ENCODE results near the gene TSPOAP1. TPM values are rescaled to one million over a fixed set of nuclear protein-coding genes. Genes with fewer than 3 reads are reported as not detected.

The TSPOAP1 gene
- total and polyA plus RNA-seq, 2 of the 13 experiments (the other 11 are each of a cell fraction or from before 2014, with no cell fraction given): not detected

DNA sequence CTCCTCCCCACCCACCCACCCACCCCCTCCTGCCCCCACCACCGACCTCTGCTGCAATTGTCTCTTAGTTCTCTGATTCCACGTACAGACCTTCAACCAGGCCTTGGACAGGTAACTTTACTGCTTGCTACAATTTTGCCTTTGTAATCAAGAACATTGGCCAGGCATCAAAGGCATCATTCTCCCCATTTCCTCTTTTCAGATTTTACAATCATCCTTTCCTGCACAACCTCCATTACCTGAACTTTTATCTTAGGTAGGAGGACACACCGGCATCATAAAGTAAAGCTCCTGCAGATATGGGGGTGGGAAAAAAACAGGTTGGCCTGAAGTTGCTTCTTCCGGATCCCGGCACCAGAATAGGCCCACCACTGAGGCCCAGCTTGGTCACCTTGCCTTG lies 49.1 kb upstream of the TSPOAP1 start:
- Histone ChIP-seq H3K4me2 (ENCODE audit: low read depth, low read length) (no peak overlapping the region), H3K9ac (ENCODE audit: insufficient read depth, low read depth, low read length) (no peak overlapping the region), H3K4me3 (replicated peaks in 1 of 3; ENCODE audit: insufficient read depth in 1 of 3, low read depth in 2 of 3, low read length in 3 of 3) (no peak overlapping the region), H3K4me1 (ENCODE audit: insufficient read depth, low read length) (peaks cover 97% of the 10 kb centered on the region), H2AFZ (ENCODE audit: low read length) (no peak overlapping the region), H3K36me3 (replicated peaks in 1 of 2; ENCODE audit: control insufficient read depth in 1 of 2, insufficient read depth in 2 of 2, low read length in 2 of 2) (peaks cover 16 to 32% of the 10 kb centered on the region in 2 experiments), H4K20me1 (ENCODE audit: insufficient read depth, low read length) (no peaks in the 10 kb centered on the region), H3K9me3 (ENCODE audit: low read length) (no peaks in the 10 kb centered on the region), H3K27ac (ENCODE audit: extremely low read length, insufficient read depth, low read length) (peak overlapping the region; percentile 25), H3K27me3 (ENCODE audit: control insufficient read depth in 1 of 2, insufficient read depth in 2 of 2, low read length in 2 of 2) (no peaks in the 10 kb centered on the region), H3K79me2 (ENCODE audit: insufficient read depth, low read length) (peaks cover 96% of the 10 kb centered on the region)
- intact Hi-C loops (cut with micrococcal nuclease; ENCODE audit: unreplicated experiment): no loop called here
- BruUV-seq (replicated peaks): no TSS peak
- TF ChIP-seq, protein P1, sequence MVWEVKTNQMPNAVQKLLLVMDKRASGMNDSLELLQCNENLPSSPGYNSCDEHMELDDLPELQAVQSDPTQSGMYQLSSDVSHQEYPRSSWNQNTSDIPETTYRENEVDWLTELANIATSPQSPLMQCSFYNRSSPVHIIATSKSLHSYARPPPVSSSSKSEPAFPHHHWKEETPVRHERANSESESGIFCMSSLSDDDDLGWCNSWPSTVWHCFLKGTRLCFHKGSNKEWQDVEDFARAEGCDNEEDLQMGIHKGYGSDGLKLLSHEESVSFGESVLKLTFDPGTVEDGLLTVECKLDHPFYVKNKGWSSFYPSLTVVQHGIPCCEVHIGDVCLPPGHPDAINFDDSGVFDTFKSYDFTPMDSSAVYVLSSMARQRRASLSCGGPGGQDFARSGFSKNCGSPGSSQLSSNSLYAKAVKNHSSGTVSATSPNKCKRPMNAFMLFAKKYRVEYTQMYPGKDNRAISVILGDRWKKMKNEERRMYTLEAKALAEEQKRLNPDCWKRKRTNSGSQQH (CRISPR knock-in tag; IDR thresholded peaks at IDR 0.05; ENCODE audit: low read depth): no peak
- TF ChIP-seq TAF1 (CRISPR knock-in tag; IDR thresholded peaks at IDR 0.05) (no peak), SNAPC2 (CRISPR knock-in tag; IDR thresholded peaks at IDR 0.05) (no peak)
- ATAC-seq (no peak), DNase-seq (ENCODE audit: low spot score) (no peak), FAIRE-seq (no peak)
- CTCF ChIA-PET (ENCODE audit: low intra/inter-chr PET ratio, low total read pairs): no interaction called here
- 86% methylated on average over 5 of the region's 5 CpGs for WGBS (ENCODE audit: low lambda C conversion rate)
- POLR2A ChIA-PET: interaction anchor here (0.9 to 9.7 kb wide), 5 partner anchors 10 to 38 kb away, joined by 3 to 458 read pairs (median 10); partner anchors contain the start of genes RNF43 and SUPT4H1
- in situ Hi-C loops (cut with HindIII; ENCODE audit: extremely low pct_ligation_motif_present, low pct_unique_long_range_greater_than_20kb): no loop called here

DNA sequence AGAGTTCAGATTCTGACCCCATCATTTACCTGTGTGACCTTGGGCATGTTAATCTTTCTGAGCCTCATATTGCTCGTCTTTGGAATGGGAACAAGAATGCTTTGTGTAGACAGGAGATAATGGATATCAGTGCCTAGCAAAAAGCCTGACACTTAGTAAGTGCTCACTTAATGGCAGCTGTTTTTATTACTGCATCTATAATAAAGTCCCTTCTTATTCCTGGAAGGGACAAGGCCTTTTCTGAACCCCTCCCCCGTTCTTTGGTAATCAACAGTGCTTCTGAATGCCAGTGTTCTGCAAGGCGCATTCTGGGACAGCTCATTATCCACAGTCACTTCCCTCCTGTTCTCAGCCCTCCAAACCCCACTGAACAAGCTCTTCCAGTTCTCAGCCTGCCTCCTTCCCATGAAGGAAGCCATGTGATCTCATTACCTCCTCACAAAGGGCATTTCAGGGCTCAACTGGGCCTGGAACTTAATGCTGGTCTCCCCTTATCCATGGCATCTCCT lies 48.6 kb upstream of the TSPOAP1 start:
- Histone ChIP-seq H3K4me3 (replicated peaks in 1 of 3; ENCODE audit: insufficient read depth in 1 of 3, low read depth in 2 of 3, low read length in 3 of 3) (no peak overlapping the region), H3K79me2 (ENCODE audit: insufficient read depth, low read length) (peaks cover 96% of the 10 kb centered on the region), H3K9me3 (ENCODE audit: low read length) (no peaks in the 10 kb centered on the region), H3K27me3 (ENCODE audit: control insufficient read depth in 1 of 2, insufficient read depth in 2 of 2, low read length in 2 of 2) (no peaks in the 10 kb centered on the region), H3K4me2 (ENCODE audit: low read depth, low read length) (no peak overlapping the region), H3K27ac (ENCODE audit: extremely low read length, insufficient read depth, low read length) (peak overlapping the region; percentile 31), H2AFZ (ENCODE audit: low read length) (no peak overlapping the region), H3K36me3 (replicated peaks in 1 of 2; ENCODE audit: control insufficient read depth in 1 of 2, insufficient read depth in 2 of 2, low read length in 2 of 2) (peaks cover 20 to 38% of the 10 kb centered on the region in 2 experiments), H3K9ac (ENCODE audit: insufficient read depth, low read depth, low read length) (no peak overlapping the region), H3K4me1 (ENCODE audit: insufficient read depth, low read length) (peaks cover 97% of the 10 kb centered on the region), H4K20me1 (ENCODE audit: insufficient read depth, low read length) (no peaks in the 10 kb centered on the region)
- 86% methylated on average over 3 of the region's 3 CpGs for WGBS (ENCODE audit: low lambda C conversion rate)
- no peak for ATAC-seq
- in situ Hi-C loops (cut with HindIII; ENCODE audit: extremely low pct_ligation_motif_present, low pct_unique_long_range_greater_than_20kb): no loop called here
- intact Hi-C loops (cut with micrococcal nuclease; ENCODE audit: unreplicated experiment): no loop called here
- CTCF ChIA-PET (ENCODE audit: low intra/inter-chr PET ratio, low total read pairs): no interaction called here
- no peak for FAIRE-seq
- POLR2A ChIA-PET: interaction anchor here (0.9 to 9.7 kb wide), 6 partner anchors 9 to 38 kb away, joined by 3 to 458 read pairs (median 8); partner anchors contain the start of genes RNF43 and SUPT4H1
- DNase-seq (ENCODE audit: low spot score): no peak
- no TSS peak for BruUV-seq (replicated peaks)
- TF ChIP-seq ZNF331 (CRISPR knock-in tag; IDR thresholded peaks at IDR 0.05) (0 out of 2 replicates have a peak, but pooled peaks have one; percentile 35), AGO2 (optimal IDR thresholded peaks at IDR 0.05; ENCODE audit: low read depth, low read length) (peak; percentile 38), ZMYM3 (CRISPR knock-in tag; IDR thresholded peaks at IDR 0.05) (0 out of 2 replicates have a peak, but pooled peaks have one; percentile 21), AKAP8 (CRISPR knock-in tag; IDR thresholded peaks at IDR 0.05) (no peak), ZNF629 (CRISPR knock-in tag; conservative IDR thresholded peaks at IDR 0.05) (peak; percentile 82), GATAD2A (CRISPR knock-in tag; IDR thresholded peaks at IDR 0.05) (0 out of 2 replicates have a peak, but pooled peaks have one; percentile 22), CAMTA2 (CRISPR knock-in tag; IDR thresholded peaks at IDR 0.05; ENCODE audit: borderline replicate concordance) (no peak), PITX1 (CRISPR knock-in tag; IDR thresholded peaks at IDR 0.05) (0 out of 2 replicates have a peak, but pooled peaks have one; percentile 20), RCOR2 (CRISPR knock-in tag; IDR thresholded peaks at IDR 0.05) (0 out of 2 replicates have a peak, but pooled peaks have one; percentile 58)
- TF ChIP-seq, protein P2, sequence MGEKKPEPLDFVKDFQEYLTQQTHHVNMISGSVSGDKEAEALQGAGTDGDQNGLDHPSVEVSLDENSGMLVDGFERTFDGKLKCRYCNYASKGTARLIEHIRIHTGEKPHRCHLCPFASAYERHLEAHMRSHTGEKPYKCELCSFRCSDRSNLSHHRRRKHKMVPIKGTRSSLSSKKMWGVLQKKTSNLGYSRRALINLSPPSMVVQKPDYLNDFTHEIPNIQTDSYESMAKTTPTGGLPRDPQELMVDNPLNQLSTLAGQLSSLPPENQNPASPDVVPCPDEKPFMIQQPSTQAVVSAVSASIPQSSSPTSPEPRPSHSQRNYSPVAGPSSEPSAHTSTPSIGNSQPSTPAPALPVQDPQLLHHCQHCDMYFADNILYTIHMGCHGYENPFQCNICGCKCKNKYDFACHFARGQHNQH (CRISPR knock-in tag; IDR thresholded peaks at IDR 0.05): no peak
- TF ChIP-seq, protein P3, sequence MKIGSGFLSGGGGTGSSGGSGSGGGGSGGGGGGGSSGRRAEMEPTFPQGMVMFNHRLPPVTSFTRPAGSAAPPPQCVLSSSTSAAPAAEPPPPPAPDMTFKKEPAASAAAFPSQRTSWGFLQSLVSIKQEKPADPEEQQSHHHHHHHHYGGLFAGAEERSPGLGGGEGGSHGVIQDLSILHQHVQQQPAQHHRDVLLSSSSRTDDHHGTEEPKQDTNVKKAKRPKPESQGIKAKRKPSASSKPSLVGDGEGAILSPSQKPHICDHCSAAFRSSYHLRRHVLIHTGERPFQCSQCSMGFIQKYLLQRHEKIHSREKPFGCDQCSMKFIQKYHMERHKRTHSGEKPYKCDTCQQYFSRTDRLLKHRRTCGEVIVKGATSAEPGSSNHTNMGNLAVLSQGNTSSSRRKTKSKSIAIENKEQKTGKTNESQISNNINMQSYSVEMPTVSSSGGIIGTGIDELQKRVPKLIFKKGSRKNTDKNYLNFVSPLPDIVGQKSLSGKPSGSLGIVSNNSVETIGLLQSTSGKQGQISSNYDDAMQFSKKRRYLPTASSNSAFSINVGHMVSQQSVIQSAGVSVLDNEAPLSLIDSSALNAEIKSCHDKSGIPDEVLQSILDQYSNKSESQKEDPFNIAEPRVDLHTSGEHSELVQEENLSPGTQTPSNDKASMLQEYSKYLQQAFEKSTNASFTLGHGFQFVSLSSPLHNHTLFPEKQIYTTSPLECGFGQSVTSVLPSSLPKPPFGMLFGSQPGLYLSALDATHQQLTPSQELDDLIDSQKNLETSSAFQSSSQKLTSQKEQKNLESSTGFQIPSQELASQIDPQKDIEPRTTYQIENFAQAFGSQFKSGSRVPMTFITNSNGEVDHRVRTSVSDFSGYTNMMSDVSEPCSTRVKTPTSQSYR (CRISPR knock-in tag; IDR thresholded peaks at IDR 0.05; ENCODE audit: borderline replicate concordance): peak; percentile 82; the same call in 1 of the 2 replicates

All from HepG2 (cell line).